Stimulated activated CD4-positive, alpha-beta T cell treated with anti-CD3 and anti-CD28 coated beads, Interleukin-4, amount 100 ng/mL, for 24 hours (primary cell): Measurements from ENCODE around the gene RALGAPA2.
A peak's percentile ranks its signal among the peaks of the same experiment; 100 is the strongest.

ENCODE experiments used
- DNase-seq: peaks from one replicate; pipeline ENCODE4 v3.0.0-alpha.2; 2020

RALGAPA2 gene

DNA sequence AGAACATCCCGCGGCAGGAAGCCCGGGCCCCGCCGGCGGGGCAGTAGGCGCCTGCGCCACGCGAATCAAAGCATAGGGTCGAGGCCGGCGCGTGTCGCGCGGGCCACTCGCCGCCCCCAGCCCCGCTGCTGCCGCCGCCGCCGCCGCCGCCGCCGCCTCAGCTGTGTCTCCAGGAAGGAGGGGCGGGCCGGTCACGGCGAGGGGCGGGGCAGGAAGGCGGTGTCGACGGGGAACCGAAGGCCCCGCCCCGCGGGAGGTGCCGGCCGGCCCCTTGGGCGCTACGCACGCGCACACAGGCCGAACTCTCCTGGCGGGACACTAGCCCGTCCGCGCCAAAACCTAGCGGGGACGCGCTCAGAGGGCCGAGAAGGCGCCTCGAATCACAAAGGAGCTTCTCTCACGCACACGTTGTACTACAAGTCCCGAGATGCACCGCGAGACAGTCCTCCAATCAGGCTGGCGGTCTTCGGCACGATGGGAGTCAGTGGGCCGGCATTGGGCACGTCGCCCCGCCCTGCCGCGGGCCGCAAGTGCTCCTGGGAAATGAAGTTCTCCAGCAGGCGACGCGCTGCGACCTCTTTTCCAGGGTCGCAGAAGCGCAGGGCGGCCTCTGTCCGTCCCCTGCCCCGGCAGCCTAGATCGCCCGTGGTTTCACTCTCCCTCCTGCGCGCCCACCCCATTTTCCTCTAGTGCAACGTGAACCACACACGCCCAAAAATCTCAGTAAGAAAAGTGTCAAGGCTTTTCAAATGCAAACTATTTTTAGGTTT, at the start of gene RALGAPA2:
RALGAPA2 (minus strand) TSS at position 171 of the 770 bp plus-strand sequence; CDS start at position 7, 164 bp downstream.
- DNase-seq: peak; percentile 94

- DNase-seq: no peak
Measured at GRCh38 chr20:20761301-20761700, 48.9 kb upstream of the RALGAPA2 start.

DNA sequence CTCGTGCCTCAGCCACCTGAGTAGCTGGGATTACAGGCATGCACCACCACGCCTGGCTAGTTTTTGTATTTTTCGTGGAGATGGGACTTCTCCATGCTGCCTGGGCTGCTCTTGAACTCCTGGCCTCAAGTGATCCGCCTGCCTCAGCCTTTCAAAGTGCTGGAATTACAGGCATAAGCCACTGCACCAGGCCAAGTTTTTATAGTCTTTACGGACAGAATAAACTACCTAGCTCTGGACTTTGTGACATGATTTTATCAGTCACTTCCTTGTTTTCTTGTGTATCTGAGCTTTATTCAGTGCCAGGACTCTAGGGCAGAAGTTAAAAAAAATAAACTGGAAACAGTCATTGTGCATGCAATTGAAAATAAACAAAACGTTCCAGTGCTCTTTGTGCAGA, 46.7 kb upstream of the RALGAPA2 start:
- DNase-seq: no peak

DNA sequence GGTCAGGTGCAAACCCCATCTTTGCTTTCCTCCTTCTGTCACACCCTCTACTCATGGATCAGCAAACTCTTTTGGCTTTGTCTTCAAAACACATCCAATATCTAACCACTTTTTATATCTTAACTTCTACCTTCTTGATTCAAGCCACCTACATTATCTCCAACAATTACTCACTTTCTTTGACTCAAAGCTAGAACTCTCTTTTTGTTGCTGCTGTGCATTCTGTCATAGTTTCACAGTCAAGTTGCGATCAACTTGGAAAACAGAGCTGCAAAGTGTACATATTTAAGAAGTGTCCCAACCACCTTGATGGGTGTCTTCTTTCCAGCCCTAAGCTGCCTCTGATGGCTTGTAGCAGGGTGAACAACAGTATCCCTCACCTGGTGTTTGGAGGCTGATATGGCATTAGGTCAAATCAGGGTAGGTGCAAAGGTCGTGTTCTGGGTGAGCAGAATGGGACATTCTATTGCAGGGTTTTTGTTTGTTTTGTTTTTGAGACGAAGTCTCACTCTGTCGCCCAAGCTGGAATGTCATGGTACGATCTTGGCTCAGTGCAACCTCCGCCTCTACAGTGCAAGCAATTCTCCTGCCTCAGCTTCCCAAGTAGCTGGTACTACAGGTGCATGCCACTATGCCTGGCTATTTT, 43.4 kb upstream of the RALGAPA2 start:
- DNase-seq: no peak

- DNase-seq: no peak
Measured at GRCh38 chr20:20755231-20755630, 42.8 kb upstream of the RALGAPA2 start.

GRCh38 chr20:20754714-20755113, 42.3 kb upstream of the RALGAPA2 start:
- no peak for DNase-seq

DNA sequence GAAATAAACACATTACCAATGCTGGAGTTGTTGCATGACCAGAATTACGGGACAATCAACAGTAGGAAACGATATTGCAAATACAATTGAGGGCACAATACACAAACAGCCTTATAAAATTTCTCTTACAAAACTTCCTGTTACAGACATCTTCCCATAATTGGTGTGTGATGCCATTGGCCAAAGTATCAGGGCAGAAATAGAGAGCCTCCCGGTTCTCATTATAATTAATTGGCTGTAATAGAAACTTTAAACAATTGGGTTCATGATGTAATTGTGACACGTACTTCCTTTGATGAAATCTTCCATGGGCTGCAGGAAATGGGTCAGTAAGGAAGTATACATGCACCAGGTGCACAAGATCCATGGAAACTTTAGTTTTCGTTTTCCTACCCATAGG, 40.3 kb upstream of the RALGAPA2 start:
- no peak for DNase-seq

- no peak for DNase-seq
Measured at GRCh38 chr20:20747298-20747697, 34.9 kb upstream of the RALGAPA2 start.

GRCh38 chr20:20744170-20744725, 31.8 kb upstream of the RALGAPA2 start:
- no peak for DNase-seq

DNA sequence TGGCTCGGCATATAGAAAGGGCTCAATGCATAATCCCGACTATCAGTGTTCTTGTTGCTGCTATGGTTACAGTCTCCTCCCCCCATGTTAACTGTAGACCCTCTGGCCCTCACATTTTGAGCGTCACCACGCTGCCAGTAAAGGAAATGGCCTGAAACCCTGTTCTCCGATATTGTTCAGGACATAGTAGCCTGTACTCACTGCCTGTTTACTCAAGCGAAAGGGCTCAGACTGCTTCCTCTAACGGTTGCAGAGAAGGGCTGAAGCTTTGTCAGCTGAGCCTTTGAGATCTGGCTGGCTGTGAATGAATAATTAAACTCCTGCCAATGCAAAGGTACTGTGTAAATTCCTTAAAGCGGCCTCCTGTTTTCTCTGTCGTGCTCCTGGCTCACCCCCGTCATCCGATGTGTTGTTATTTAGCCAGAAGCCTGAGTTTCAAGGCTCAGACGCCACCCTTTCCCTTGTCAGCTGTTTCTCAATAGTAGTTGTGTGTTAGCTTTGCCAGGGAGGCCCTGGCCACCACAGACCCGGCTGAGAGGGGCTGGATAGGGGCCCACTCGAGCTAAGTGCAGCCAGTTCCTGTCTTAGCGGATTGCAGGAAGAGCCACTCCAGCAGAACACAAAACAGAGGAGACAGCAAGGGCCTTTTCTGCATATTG, 31.2 kb upstream of the RALGAPA2 start:
- DNase-seq: no peak

GRCh38 chr20:20741087-20742045, 28.9 kb upstream of the RALGAPA2 start:
- no peak for DNase-seq

DNA sequence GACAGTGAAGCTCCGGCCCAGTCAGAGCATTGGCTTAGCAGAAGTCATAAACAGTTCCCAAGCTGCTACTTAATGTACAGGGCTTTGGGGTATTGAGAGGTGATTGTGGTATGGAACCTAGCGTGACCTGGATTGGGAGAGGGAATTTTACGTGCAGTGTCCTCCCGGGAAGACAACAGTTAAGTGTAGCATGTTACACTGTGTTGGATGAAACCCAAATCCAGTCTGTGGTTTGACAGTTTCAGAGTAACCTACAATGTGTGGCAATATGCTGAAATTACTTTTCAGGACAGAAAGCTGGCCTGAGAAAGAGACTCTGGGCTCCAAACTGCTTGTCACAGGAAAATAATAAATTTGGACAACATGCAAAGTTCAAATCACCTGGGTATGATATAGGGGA, 28.1 kb upstream of the RALGAPA2 start:
- DNase-seq: no peak

- DNase-seq: no peak
Measured at GRCh38 chr20:20737158-20737557, 24.7 kb upstream of the RALGAPA2 start.

DNA sequence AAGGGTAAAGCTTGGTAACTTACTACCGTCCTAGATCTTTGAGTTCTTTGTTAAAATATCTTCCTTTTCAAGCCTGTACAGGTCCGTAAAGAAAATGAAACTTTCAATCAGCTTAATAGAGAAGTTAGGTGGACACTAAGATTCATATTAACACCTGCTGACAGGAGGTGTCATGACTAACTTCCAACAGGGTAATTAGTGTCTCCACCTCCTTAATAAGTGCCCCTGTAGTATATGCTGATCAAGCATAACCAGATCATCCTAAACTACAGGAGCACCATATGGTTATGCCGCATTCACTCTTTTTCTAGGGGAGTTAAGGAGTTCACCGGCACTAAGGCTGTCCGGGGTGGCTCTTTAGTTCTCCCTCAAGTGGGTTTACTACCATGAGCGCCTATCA, 23.9 kb upstream of the RALGAPA2 start:
- no peak for DNase-seq

GRCh38 chr20:20734475-20734948, 22.1 kb upstream of the RALGAPA2 start:
- DNase-seq: no peak

DNA sequence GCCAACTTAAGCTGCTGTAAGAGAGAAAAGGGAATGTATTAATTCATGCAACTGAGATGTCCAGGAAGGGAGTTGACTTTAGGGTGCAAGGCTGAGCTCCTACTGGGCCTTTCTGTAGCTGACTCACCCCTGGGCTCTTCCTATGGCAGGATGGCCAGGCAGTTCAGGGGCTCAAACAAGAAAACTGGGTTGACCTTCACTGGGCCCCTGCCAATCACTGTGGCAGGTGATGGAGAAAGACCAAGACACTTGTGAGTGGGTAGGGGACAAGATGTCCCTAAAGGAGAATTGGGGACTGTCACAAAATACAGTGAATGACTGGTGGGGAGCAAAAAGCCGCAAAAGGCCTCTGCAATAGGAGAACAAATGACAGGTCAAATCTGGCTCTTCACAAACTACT, 21.5 kb upstream of the RALGAPA2 start:
- DNase-seq: no peak

- DNase-seq: no peak
Measured at GRCh38 chr20:20732641-20733040, 20.2 kb upstream of the RALGAPA2 start.

GRCh38 chr20:20731945-20732296, 19.5 kb upstream of the RALGAPA2 start:
- DNase-seq: no peak

DNA sequence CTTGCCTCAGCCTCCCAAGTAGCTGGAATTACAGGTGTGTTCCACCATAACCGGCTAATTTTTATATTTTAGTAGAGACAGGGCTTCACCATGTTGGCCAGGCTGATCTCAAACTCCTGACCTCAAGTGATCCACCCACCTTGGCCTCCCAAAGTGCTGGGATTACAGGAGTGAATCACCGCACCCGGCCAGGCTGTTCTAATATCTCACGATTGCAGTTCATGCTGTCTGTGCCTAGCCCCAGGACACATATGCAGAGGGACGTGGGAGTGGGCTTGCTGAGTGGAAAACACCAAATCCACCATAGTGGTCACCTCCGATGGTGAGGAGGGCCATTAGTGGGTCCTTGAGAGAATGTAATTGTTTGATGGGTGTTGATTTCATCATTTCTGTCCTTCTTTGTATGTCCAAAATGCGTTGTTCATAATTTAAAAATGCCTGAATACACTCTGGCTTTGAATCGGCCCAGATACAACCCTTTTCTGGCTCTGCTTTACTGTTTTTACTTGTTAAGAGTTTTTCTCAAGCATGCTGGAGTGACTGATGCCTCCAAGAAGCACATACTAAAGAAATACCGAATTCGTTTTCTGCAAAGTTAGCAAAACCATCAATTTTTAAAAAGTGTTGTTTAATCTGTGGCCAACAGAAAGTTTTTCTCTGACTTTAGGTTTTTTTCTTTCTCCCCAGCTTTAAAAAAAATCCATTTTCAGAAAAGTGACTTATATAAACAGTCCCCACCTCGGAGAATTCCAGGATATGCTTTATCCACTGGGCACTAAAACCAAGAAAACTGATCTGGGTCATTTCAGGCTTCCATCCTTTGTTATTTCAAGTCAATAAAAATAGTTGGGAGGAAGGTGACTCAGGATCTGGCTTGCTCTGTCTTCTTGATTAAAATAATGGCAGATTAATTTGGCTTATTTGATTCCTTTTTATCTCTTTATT, 18.8 kb upstream of the RALGAPA2 start:
- no peak for DNase-seq

- no peak for DNase-seq
Measured at GRCh38 chr20:20729563-20729962, 17.1 kb upstream of the RALGAPA2 start.

DNA sequence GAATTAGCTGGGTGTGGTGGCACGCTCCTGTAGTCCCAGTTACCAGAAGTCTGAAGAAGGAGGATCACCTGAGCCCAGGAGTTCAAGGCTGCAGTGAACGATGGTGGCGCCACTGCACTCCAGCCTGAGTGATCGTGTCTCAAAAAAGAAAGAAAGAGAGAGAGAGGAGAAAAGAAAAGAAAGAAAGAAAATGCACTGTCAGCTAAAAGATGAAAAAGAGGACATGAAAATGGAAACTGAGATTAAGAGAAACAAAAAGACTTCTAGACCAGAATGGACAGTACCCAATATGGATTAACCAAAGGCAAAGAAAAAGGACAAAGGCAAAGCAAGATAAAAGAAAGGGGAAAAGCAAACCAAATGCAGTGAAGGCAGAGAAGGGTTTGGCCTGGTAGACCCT, 9.0 kb upstream of the RALGAPA2 start:
- no peak for DNase-seq
